ENCODE measurements around the gene TOP3A.

DNA sequence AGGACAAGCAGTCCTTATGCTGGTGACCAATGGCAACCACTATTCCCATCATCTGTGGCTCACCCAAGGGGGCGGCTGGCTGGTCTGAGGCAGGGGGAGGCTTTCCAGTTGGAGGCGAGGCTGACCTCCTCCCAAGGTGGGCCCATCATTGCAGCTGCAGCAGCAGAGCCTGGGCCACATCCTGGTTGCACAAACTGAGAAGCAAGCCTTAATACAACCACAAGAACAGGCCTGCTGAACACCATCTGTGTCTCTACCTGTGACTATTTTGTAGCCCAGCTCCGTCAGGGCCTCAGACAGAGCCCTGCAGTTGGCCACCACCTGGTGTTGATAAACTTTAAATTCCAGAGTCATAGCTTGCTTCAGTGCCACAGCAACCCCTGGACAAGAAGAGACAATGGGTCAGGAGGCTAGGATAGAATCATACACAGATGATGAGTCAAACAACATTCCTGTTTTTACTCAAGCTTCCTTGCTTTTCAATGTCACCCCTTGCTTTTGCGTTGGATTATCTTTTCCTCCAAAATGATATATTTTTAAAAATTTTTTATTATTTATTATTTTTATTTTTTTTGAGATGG, 18.2 kb upstream of the TOP3A start:
- TF ChIP-seq POLR2AphosphoS5 (IDR thresholded peaks at IDR 0.05): no peak
- no peak for TF ChIP-seq EP300 (IDR thresholded peaks at IDR 0.05; ENCODE audit: low read depth)
- TF ChIP-seq CTCF (IDR thresholded peaks at IDR 0.05): no peak
- TF ChIP-seq POLR2A (IDR thresholded peaks at IDR 0.05): no peak

Data from transverse colon (tissue), 4 donors.